ENCODE results near the gene TEAD1.

The TEAD1 gene

GRCh38 chr11:12715941-12716340, 41.7 kb downstream of the TEAD1 start:
- no peak for DNase-seq

DNA sequence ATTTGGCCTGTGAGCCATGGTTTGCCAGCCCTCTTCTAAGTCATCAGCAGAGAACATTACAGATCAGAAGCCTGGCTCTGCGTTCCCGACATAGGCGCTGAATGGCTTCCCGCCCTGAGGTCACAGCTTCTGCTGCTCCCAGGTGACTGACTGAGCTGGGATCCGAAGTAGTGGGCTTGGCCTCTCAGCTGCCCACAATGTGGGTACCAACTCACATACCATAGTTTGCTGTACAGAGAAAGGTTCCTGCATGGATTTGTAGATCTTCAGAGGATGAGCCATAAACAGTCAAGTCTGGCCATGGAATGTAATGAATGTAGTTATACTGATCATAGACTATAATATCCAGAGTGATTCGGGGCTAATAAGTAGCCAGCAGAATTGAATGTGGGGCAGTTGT, 42.6 kb downstream of the TEAD1 start:
- no peak for DNase-seq

GRCh38 chr11:12717851-12718291, 43.6 kb downstream of the TEAD1 start:
- DNase-seq: peak; percentile 43

GRCh38 chr11:12719221-12719620, 45.0 kb downstream of the TEAD1 start:
- DNase-seq: no peak

DNA sequence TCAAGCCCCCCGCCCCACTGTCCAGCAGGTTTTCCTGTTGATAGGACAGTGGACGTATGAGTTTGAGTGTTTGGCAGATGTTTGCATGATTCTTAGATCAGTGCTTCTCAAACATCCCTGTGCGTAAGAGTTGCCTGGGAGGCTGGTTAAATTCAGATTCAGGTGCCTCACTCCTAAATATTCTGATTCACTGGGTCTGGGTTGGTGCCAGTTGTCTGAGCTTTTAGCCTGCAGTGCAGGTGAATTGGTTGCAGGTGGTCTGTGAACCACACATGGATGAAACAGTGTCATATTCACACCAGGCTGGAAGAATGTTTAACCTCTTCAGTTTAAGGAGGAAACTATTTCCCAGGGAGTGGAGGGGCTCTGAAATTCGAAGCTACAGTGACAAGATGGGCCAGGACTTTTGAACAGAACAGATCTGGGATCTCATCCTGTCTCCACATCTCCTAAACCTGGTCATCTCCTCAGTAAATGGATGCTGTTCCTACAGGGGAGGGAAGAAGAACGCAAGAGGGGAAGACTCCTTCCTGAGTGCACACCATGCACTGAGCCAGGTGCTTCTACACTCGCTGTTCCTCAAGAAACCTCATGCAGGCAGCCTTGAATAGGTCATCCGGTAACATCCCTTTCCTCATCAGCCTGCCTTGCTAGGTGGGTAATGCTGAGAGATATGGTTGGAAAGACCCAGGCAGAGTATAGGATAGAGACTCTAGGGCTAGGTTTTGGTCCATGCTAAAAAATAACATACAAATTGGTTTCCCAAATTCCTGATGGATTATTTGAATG, 47.8 kb downstream of the TEAD1 start:
- no peak for DNase-seq

DNA sequence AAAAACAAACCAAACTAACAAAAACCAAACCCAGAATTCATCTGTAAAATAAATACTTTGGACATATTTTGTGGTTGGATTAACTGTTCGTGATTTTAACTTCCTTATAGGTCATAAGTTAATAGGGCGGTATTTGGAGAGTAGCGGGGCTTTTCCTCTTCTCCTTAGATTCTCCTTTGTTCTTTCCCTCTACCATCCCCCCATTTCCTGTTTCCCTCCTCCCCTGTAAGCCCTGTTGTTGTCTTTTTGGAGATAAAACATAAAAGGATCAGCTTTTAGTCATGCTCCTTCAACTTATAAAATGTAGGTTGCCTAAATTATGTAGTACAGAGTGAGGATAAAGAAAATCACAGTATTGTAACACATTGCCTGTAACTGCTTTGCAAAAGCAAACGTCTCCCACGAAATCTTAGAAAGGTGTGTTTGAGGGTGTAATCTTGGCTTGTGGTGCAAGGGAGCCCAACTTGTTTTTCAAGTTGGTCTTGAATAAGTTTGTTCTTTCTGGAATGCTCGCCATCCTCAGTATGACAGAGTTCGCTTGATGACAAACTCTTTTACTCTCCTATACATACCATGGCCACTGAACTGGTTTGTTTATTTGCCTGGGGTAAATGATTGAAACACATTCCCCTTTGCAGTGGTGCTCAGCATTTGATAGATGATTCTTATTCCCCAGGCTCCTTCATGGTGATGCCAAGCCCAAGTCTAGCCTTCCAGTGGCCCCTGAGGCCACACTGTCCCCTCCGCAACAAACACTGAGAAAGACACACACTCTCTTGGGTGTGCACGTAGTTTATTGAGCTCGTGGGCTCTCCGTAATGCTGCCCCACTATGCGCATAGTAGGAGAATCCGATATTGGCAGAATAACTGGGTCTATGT, 49.4 kb downstream of the TEAD1 start:
- DNase-seq: no peak

DNA sequence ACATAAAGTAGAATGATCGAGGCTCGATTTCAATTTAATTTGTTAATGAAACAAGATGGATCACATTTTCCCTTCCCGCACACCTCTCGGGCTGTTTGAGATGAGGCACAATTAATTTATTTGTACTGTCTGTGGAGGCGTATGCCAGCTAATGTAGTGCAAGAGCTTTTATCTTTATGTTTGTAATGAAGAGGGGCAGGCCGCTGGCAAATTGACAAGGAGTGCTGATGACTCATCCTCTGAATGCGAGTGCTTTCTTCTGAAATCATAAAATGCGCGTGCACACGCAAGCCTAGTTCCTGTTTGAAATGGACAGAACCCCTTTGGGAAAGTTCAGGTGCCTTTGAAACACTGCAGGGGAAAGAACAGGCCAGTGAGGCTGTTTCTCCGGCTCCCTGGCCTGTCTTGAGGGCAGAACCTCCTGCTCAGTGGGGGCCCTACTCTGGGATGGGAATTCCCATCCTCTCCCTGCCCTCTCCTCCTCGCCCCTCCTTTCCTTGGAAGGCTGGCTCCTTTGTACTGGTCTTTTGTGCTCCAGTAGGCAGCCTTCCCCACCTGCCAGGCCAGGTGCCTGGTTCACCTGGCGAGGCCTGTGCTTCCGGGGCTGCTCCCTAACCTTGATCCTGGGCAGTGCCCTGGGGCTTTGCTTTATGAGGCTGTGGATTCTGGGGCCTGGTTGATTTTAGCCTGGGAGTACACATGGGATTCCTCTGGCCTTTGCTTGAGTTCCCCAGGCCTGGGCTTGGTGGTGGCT, 50.3 kb downstream of the TEAD1 start:
- DNase-seq: no peak

DNA sequence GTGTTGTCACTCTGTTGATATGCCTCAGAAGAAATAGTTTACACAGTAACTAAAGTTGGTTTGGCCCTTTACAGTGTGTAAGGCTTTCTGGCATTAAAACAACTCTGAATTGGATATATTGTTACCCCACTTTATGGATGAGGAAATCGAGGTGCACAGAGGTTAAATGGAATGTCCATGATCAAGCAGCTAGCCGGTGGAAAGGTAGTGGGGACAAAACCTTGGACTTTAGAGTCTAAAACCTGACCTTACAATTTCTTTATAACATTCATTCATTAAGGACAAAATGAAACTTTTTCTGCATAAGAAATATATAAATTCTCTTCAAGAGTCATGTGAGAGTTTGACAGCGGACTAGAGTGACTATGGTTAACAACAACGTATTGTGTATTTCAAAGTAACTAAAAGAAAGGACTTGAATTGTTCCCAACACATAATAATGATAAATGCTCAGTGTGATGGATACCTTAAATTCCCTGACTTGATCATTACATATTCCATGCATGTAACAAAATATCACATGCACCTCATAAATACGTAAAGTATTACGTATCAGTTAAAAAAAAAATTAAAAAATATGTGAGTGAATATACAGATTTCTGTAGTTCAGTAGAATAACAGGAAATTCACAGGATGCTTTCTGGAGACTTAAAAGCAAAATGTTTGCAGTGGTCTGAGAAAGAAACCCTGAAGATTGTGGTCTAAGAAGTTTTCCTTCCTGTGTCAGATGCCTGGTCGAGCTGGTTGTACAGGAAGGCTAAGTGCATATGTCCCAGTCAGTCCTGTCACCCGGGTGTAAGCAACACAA, 51.0 kb downstream of the TEAD1 start:
- no peak for DNase-seq

- DNase-seq: no peak
Observed at GRCh38 chr11:12725863-12726682, 51.9 kb downstream of the TEAD1 start.

- DNase-seq: no peak
Observed at GRCh38 chr11:12727563-12728211, 53.5 kb downstream of the TEAD1 start.

- DNase-seq: no peak
Observed at GRCh38 chr11:12728417-12728816, 54.2 kb downstream of the TEAD1 start.

GRCh38 chr11:12729941-12730340, 55.7 kb downstream of the TEAD1 start:
- DNase-seq: no peak

DNA sequence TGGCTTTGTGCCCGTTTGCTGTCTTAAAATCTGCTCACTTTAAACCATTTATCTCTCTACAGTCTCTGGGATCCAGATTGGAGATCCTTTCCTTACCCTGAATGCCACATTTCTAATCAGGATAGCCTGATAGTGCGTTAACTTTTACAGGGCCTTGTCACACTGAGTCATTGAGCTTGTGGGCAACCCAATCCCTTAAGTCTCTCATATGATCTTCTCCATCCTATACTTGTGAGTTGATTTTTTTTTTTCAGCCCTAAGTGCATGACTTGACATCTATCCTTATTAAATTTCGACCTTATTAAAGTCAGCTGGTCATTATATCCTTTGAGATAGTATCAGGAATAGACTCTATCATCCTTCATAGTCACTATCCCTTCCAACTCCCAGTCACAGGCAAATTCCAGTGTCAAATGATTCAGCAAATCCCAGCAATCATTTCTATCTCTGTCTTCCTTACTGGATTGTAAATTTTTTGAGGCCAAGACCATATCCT, 57.7 kb downstream of the TEAD1 start:
- DNase-seq: no peak

GRCh38 chr11:12733091-12733490, 58.9 kb downstream of the TEAD1 start:
- DNase-seq: no peak

GRCh38 chr11:12734625-12735024, 60.4 kb downstream of the TEAD1 start:
- no peak for DNase-seq

GRCh38 chr11:12735262-12735661, 61.0 kb downstream of the TEAD1 start:
- no peak for DNase-seq

GRCh38 chr11:12737024-12737423, 62.8 kb downstream of the TEAD1 start:
- DNase-seq: no peak

GRCh38 chr11:12741671-12742216, 67.5 kb downstream of the TEAD1 start:
- DNase-seq: no peak

DNA sequence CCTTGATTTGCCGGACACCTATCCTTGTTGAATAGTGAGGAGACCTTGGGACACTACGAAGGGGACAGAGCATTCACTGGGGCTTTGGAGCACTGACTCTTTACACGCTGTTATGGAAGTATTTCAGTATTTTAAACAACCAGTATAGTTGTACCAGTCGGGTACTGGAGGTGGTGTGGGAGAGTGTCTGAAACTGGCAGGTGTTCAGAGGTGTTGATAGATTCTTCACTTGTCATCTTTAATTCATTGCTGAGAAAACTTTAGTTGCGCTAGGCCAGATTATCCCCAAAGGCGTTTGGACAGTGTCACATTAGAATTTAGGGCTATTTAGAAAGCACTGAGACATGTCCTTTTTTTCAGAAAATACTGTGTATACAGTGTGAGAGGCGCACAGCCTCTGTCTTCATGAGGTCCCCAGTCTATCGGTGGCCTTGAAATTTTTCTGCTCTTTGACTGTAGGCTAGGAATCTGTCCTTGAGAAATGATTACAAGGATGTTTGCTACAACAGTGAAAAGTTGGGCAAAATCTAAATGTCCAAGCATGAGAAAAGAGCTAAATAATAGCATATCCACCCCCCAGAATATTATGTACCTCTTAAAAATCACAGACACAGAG, 69.7 kb downstream of the TEAD1 start:
- DNase-seq: no peak

Data from CD4-positive, alpha-beta T cell treated with Interleukin-17A for 1 hour (primary cell).